ENCODE results near the gene LDHAL6B. TPM values are rescaled to one million over a fixed set of nuclear protein-coding genes. Genes with fewer than 3 reads are reported as not detected.

The LDHAL6B gene
- total and polyA plus RNA-seq, 2 of the 8 experiments (the other 6 are each of a cell fraction or from before 2014, with no cell fraction given): not detected

DNA sequence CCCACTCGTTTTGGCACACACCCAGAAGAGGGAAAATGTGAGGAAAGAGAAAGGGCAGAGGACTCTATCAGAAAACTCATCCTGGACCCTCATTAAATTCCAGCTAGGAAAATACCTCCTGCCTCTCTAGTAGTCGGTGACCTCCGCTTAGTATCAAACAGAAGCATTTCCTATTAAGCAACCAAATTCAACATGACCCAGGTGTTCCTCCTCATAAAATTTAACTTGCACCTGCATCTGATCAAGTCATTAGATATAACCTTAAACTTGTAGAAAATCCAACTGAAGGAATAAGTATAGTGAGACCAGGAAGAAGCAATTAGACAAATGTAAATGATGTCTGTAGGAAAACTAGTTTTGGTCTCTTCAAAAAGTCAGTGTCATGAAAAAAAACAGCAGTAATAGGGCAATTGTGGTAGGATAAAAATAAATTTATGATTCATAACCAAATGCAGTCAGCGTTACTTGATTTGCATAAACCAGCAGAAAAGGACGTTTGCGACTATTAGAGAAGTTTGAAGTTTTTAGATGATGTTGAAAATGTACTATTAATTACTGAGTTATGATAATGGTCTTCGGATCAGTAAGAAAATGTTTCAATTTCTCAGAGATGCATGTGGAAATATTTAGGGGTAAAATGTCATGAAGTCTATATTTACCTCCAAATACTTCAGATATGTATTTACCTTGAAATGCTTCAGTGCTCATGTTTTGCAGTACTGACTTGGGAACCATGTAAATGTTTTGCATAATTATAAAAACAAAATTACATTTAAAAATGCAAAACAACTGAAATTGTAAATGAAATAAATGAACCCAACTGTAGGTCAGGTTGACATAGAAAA is 44.6 kb downstream of the LDHAL6B start (continued):
- TF ChIP-seq RFX5 (IDR thresholded peaks at IDR 0.05; ENCODE audit: borderline replicate concordance, low read depth, low read length): no peak

Data from H1 (cell line).